H1 (cell line): ENCODE data around the gene TTC39A. TPM values are rescaled to one million over a fixed set of nuclear protein-coding genes. Genes with fewer than 3 reads are reported as not detected.

ENCODE experiments used
- CTCF ChIA-PET: fragments of 300-600 bp; sonication (Branson Sonifier 250); formaldehyde crosslinking; loops from one replicate; lab custom pipeline; 2021; ENCODE audit not compliant: partially characterized antibody; lab: Charles Lee
- POLR2A ChIA-PET: fragments of 300-600 bp; sonication (Branson Sonifier 250); formaldehyde crosslinking; loops from one replicate; lab custom pipeline; 2021; ENCODE audit warnings: inconsistent platforms; ENCODE audit not compliant: partially characterized antibody; lab: Charles Lee
- DNase-seq, 2 experiments: peaks; one replicate each; pipeline versions ENCODE4 v3.0.0 to v3.0.0-alpha.2; 2010 to 2022; ENCODE audit warnings: low spot score in 2 of 2, low read depth in 1 of 2, mixed read lengths in 1 of 2
- FAIRE-seq: peaks from 2 replicates; lab custom pipeline; 2011; peaks lifted over from hg19 to GRCh38; lab: Jason Lieb, UNC
- H2AFZ ChIP-seq: 2 replicates; pipeline ENCODE4 v1.8.1; 2012; ENCODE audit warnings: low read length, inconsistent platforms
- H2AK5ac ChIP-seq: 2 replicates; pipeline ENCODE4 v1.6.1; 2013; ENCODE audit warnings: low read depth, low read length
- H2BK120ac ChIP-seq: replicated peaks from 2 replicates; pipeline ENCODE3; 2013; ENCODE audit warnings: low read depth, low read length, inconsistent platforms
- H2BK12ac ChIP-seq: 2 replicates; pipeline ENCODE4 v1.6.1; 2013; ENCODE audit warnings: low read depth, low read length
- H2BK15ac ChIP-seq: 2 replicates; pipeline ENCODE4 v1.6.1; 2013; ENCODE audit warnings: low read length
- H2BK20ac ChIP-seq: 2 replicates; pipeline ENCODE4 v1.6.1; 2013; ENCODE audit warnings: low read length
- H2BK5ac ChIP-seq: 2 replicates; pipeline ENCODE4 v1.6.1; 2013; ENCODE audit warnings: low read depth, low read length
- H3K14ac ChIP-seq: 2 replicates; pipeline ENCODE4 v1.6.1; 2013; ENCODE audit warnings: inconsistent platforms; ENCODE audit not compliant: insufficient read length
- H3K18ac ChIP-seq: 2 replicates; pipeline ENCODE4 v1.6.1; 2013; ENCODE audit warnings: low read length; ENCODE audit errors: extremely low read depth
- H3K23ac ChIP-seq: 2 replicates; pipeline ENCODE4 v1.6.1; 2013; ENCODE audit warnings: inconsistent platforms; ENCODE audit not compliant: insufficient read length
- H3K23me2 ChIP-seq: 2 replicates; pipeline ENCODE4 v1.6.1; 2013; ENCODE audit warnings: low read depth, low read length
- H3K27ac ChIP-seq: 2 replicates; pipeline ENCODE4 v1.6.1; 2011; ENCODE audit warnings: low read depth, low read length, inconsistent platforms
- H3K27me3 ChIP-seq, 4 experiments: replicated peaks in 1 of 4; 1 replicate in 1 of 4; 2 replicates in 3 of 4; pipeline versions ENCODE4 v1.6.1 to v1.8.1; 2011 to 2013; ENCODE audit warnings: low read length in 3 of 4, mild to moderate bottlenecking in 3 of 4, inconsistent platforms in 2 of 4, mixed read lengths in 2 of 4, moderate library complexity in 1 of 4; ENCODE audit not compliant: control insufficient read depth in 3 of 4, insufficient read depth in 3 of 4; ENCODE audit errors: extremely low read depth in 1 of 4
- H3K36me3 ChIP-seq, 4 experiments: 2 replicates each; pipeline versions ENCODE4 v1.6.1 to v1.8.1; 2011 to 2013; ENCODE audit warnings: mild to moderate bottlenecking in 4 of 4, low read length in 3 of 4, moderate library complexity in 2 of 4, control low read depth in 1 of 4, inconsistent platforms in 1 of 4; ENCODE audit not compliant: insufficient read depth in 4 of 4, control insufficient read depth in 2 of 4
- H3K4ac ChIP-seq: replicated peaks from 2 replicates; pipeline ENCODE3; 2013; ENCODE audit warnings: low read length, low read depth, mixed read lengths, inconsistent platforms; ENCODE audit not compliant: insufficient read length
- H3K4me1 ChIP-seq, 4 experiments: replicated peaks in 1 of 4; 1 replicate in 1 of 4; 2 replicates in 3 of 4; pipeline versions ENCODE4 v1.6.1 to v1.8.1; 2011 to 2013; ENCODE audit warnings: low read length in 3 of 4, inconsistent platforms in 2 of 4, mixed read lengths in 1 of 4; ENCODE audit not compliant: insufficient read depth in 4 of 4, control insufficient read depth in 3 of 4
- H3K4me2 ChIP-seq, 2 experiments: 2 replicates each; pipeline versions ENCODE4 v1.6.1 to v1.8.1; 2011 to 2013; ENCODE audit warnings: low read depth in 2 of 2, low read length in 2 of 2, control low read depth in 1 of 2, inconsistent platforms in 1 of 2, mild to moderate bottlenecking in 1 of 2; ENCODE audit not compliant: insufficient read depth in 1 of 2
- H3K4me3 ChIP-seq, 4 experiments: fragments of 200-600, 300-600 bp in 1 of 4; sonication (generic), shearing (Covaris generic), sonication (Bioruptor Twin) in 1 of 4; 2 replicates each; pipeline versions ENCODE4 v1.5.1 to v1.8.1; 2011 to 2016; ENCODE audit warnings: low read length in 4 of 4, low read depth in 3 of 4, control low read depth in 2 of 4, inconsistent platforms in 2 of 4, mild to moderate bottlenecking in 2 of 4, mixed read lengths in 1 of 4, moderate library complexity in 1 of 4; ENCODE audit not compliant: insufficient read depth in 2 of 4; ENCODE audit errors: extremely low read depth in 1 of 4
- H3K56ac ChIP-seq: replicated peaks from 2 replicates; pipeline ENCODE3; 2013; ENCODE audit warnings: low read depth, mild to moderate bottlenecking, mixed read lengths, low read length, inconsistent platforms; ENCODE audit not compliant: insufficient read length
- H3K79me1 ChIP-seq: 2 replicates; pipeline ENCODE4 v1.6.1; 2013; ENCODE audit warnings: low read depth, low read length, control low read depth
- H3K79me2 ChIP-seq, 2 experiments: 2 replicates each; pipeline versions ENCODE4 v1.6.1 to v1.8.1; 2012 to 2013; ENCODE audit warnings: low read length in 2 of 2, mild to moderate bottlenecking in 2 of 2, inconsistent platforms in 1 of 2; ENCODE audit not compliant: insufficient read depth in 2 of 2, control insufficient read depth in 1 of 2
- H3K9ac ChIP-seq, 4 experiments: replicated peaks in 1 of 4; 1 replicate in 1 of 4; 2 replicates in 3 of 4; pipeline versions ENCODE4 v1.6.1 to v1.8.1; 2011 to 2013; ENCODE audit warnings: low read depth in 3 of 4, low read length in 3 of 4, control low read depth in 2 of 4, mild to moderate bottlenecking in 2 of 4, moderate library complexity in 2 of 4, inconsistent platforms in 1 of 4; ENCODE audit errors: extremely low read depth in 1 of 4
- H3K9me3 ChIP-seq, 2 experiments: 2 replicates each; pipeline versions ENCODE4 v1.6.1 to v1.8.1; 2012 to 2013; ENCODE audit warnings: mild to moderate bottlenecking in 2 of 2, moderate library complexity in 2 of 2, control low read depth in 1 of 2, inconsistent platforms in 1 of 2, low read depth in 1 of 2, low read length in 1 of 2, mixed read lengths in 1 of 2; ENCODE audit not compliant: insufficient read depth in 2 of 2
- H4K20me1 ChIP-seq, 2 experiments: replicated peaks in 1 of 2; 2 replicates each; pipeline versions ENCODE3 to v1.8.1; 2011 to 2013; ENCODE audit warnings: inconsistent platforms in 2 of 2, low read length in 2 of 2, mild to moderate bottlenecking in 1 of 2; ENCODE audit not compliant: insufficient read depth in 2 of 2, control insufficient read depth in 1 of 2
- H4K5ac ChIP-seq: 2 replicates; pipeline ENCODE4 v1.6.1; 2013; ENCODE audit warnings: low read length, low read depth, mixed read lengths, inconsistent platforms; ENCODE audit not compliant: insufficient read length
- H4K8ac ChIP-seq: 2 replicates; pipeline ENCODE4 v1.8.0; 2013; ENCODE audit warnings: mild to moderate bottlenecking, moderate library complexity, low read length, inconsistent platforms; ENCODE audit not compliant: insufficient read depth; ENCODE audit errors: extremely low read depth
- H4K91ac ChIP-seq: replicated peaks from 2 replicates; pipeline ENCODE3; 2013; ENCODE audit warnings: low read length, mixed read lengths, inconsistent platforms; ENCODE audit not compliant: insufficient read length
- CBX8 ChIP-seq: fragments of 300-800, 300-1000 bp; sonication (generic); IDR thresholded peaks from 2 replicates; pipeline ENCODE4 v1.7.1; 2016; ENCODE audit warnings: low read depth, low read length, borderline replicate concordance
- CEBPB ChIP-seq: IDR thresholded peaks from 2 replicates; pipeline ENCODE4 v1.6.1; 2012; ENCODE audit warnings: low read depth, low read length
- JUND ChIP-seq: IDR thresholded peaks from 2 replicates; pipeline ENCODE4 v1.6.1; 2011; ENCODE audit warnings: mild to moderate bottlenecking, improper control_type of control experiment, low read length
- NRF1 ChIP-seq: IDR thresholded peaks from 2 replicates; pipeline ENCODE4 v1.6.1; 2011; ENCODE audit warnings: mild to moderate bottlenecking, low read depth, low read length, improper control_type of control experiment
- POLR2AphosphoS5 ChIP-seq: IDR thresholded peaks from 2 replicates; pipeline ENCODE4 v1.6.1; 2011; ENCODE audit warnings: low read depth, low read length
- SIN3A ChIP-seq, 2 experiments: IDR thresholded peaks in 1 of 2; conservative IDR thresholded peaks in 1 of 2; 2 replicates each; pipeline ENCODE4 v1.6.1; 2011 to 2012; ENCODE audit warnings: low read length in 2 of 2, improper control_type of control experiment in 1 of 2, low read depth in 1 of 2, mild to moderate bottlenecking in 1 of 2
- SP1 ChIP-seq: IDR thresholded peaks from 2 replicates; pipeline ENCODE4 v1.6.1; 2011; ENCODE audit warnings: low read depth, low read length
- SP2 ChIP-seq: IDR thresholded peaks from 2 replicates; pipeline ENCODE4 v1.6.1; 2012; ENCODE audit warnings: mild to moderate bottlenecking, low read length, inconsistent platforms
- WGBS, 2 experiments: shearing (Covaris generic) in 1 of 2; methylation state at CpG; one replicate each; pipeline versions ENCODE4 v1.1.6 to v1.1.7; 2013 to 2015; ENCODE audit warnings: low lambda C conversion rate in 2 of 2, mixed read lengths in 2 of 2, inconsistent platforms in 1 of 2, low coverage in 1 of 2, missing lambda C conversion rate in 1 of 2; ENCODE audit not compliant: insufficient replicate concordance in 2 of 2, insufficient coverage in 1 of 2, insufficient read length in 1 of 2; ENCODE audit errors: extremely low coverage in 1 of 2, missing lambda C conversion rate in 1 of 2; 5-methylcytosine and 5-hydroxymethylcytosine counted together
- polyA plus RNA-seq, 7 experiments: library from polyadenylated mRNA; depleted of rRNA in 3 of 7; stranded (reverse) in 5 of 7; unstranded in 2 of 7; fragments of >200 nt in 5 of 7; fragments of 200-250 nt in 2 of 7; gene quantifications; 1 replicate in 5 of 7; 2 replicates in 1 of 7; 4 replicates in 1 of 7; pipeline versions ENCODE4 v1.2.1 to v1.2.3, GENCODE V29; 2011 to 2013; ENCODE audit warnings: missing spikeins in 2 of 7, mixed read lengths in 2 of 7
- total RNA-seq: library from RNA; stranded (reverse); fragmentation: NEBNext Ultra II Directional; extraction: Animal tissue kit (Norgen Biotek cat#: 25700); gene quantifications from 2 replicates; pipeline ENCODE4 v1.2.1, GENCODE V29; 2021
- TF ChIP-seq, protein P1 (sequence below): IDR thresholded peaks from 2 replicates; pipeline ENCODE4 v1.6.1; 2012; ENCODE audit warnings: low read length, inconsistent platforms

TTC39A gene
- total and polyA plus RNA-seq, 2 of the 8 experiments (the other 6 are each of a cell fraction or from before 2014, with no cell fraction given): 5.5 to 5.8 TPM

DNA sequence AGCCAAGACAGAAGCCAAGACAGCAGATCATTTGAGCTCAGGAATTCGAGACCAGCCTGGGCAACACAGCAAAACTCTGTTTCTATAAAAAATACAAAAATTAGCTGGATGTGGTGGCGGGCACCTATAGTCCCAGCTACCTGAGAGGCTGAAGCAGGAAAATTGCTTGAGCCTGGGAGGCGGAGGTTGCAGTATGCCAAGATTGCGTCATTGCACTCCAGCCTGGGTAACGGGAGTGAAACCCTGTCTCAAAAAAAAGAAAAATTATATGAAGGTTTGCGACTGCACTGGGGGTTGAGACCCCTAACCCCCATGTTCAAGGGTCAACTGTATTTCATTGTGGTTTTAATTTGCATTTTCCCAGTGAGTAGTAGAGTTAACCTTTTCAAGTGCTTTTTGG lies 78.0 kb downstream of the TTC39A start:
- CTCF ChIA-PET: interaction anchor here (0.6 kb wide), 1 partner anchor 35 kb away, joined by 3 read pairs; no protein-coding TSS in a partner anchor
- no peak overlapping the region for H3K4ac ChIP-seq
- FAIRE-seq (no peak), DNase-seq (no peak)
- POLR2A ChIA-PET: interaction anchor here (1.6 kb wide), 1 partner anchor 16 kb away, joined by 4 read pairs; no protein-coding TSS in a partner anchor
- no peak overlapping the region for H3K23ac ChIP-seq
- no peak overlapping the region for H2BK15ac ChIP-seq
- H3K4me2 ChIP-seq: no peak overlapping the region
- H3K9ac ChIP-seq: no peak overlapping the region
- no peaks in the 10 kb centered on the region for H3K36me3 ChIP-seq
- no peaks in the 10 kb centered on the region for H3K4me1 ChIP-seq
- no peak overlapping the region for H2AK5ac ChIP-seq
- no peak overlapping the region for H4K91ac ChIP-seq
- H3K23me2 ChIP-seq: no peaks in the 10 kb centered on the region
- TF ChIP-seq, protein P1, sequence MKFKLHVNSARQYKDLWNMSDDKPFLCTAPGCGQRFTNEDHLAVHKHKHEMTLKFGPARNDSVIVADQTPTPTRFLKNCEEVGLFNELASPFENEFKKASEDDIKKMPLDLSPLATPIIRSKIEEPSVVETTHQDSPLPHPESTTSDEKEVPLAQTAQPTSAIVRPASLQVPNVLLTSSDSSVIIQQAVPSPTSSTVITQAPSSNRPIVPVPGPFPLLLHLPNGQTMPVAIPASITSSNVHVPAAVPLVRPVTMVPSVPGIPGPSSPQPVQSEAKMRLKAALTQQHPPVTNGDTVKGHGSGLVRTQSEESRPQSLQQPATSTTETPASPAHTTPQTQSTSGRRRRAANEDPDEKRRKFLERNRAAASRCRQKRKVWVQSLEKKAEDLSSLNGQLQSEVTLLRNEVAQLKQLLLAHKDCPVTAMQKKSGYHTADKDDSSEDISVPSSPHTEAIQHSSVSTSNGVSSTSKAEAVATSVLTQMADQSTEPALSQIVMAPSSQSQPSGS: no peak
- TF ChIP-seq CBX8 (no peak), JUND (no peak), NRF1 (no peak), SP2 (no peak), CEBPB (peak; percentile 69; the same call in 1 of the 2 replicates), SIN3A (conservative IDR thresholded peaks at IDR 0.05 in 1 of 2, IDR thresholded peaks at IDR 0.05 in 1 of 2; ENCODE audit: low read depth in 1 of 2, low read length in 2 of 2) (no peak), SP1 (no peak), POLR2AphosphoS5 (no peak)
- no peak overlapping the region for H3K18ac ChIP-seq
- no peak overlapping the region for H3K56ac ChIP-seq
- peaks cover 2 to 4% of the 10 kb centered on the region in 2 experiments for H4K20me1 ChIP-seq
- no peak overlapping the region for H4K8ac ChIP-seq
- peaks cover 7% of the 10 kb centered on the region for H3K79me1 ChIP-seq
- H3K9me3 ChIP-seq: no peaks in the 10 kb centered on the region
- no peak overlapping the region for H3K14ac ChIP-seq
- 98% methylated on average over 6 of the region's 6 CpGs; no CpG with 5 or more reads in 1 of the 2 experiments for WGBS, 2 experiments
- H2BK120ac ChIP-seq: no peak overlapping the region
- no peak overlapping the region for H3K27ac ChIP-seq
- peaks cover 0 to 76% of the 10 kb centered on the region in 2 experiments; a peak in 2 of 4 replicates for H3K79me2 ChIP-seq
- H3K27me3 ChIP-seq: no peaks in the 10 kb centered on the region
- H3K4me3 ChIP-seq: no peak overlapping the region
- no peak overlapping the region for H4K5ac ChIP-seq
- H2BK20ac ChIP-seq: no peak overlapping the region
- no peak overlapping the region for H2AFZ ChIP-seq
- no peak overlapping the region for H2BK5ac ChIP-seq
- no peak overlapping the region for H2BK12ac ChIP-seq
